Mammary epithelial cell (primary cell): ENCODE results near the gene INA.

ENCODE experiments used
- CTCF ChIP-seq, 2 donors: IDR thresholded peaks in 1 of 2; conservative IDR thresholded peaks in 1 of 2; 2 replicates each; pipeline ENCODE4 v1.5.1; 2011 to 2012; ENCODE audit warnings: inconsistent platforms in 2 of 2, low read length in 2 of 2, mild to moderate bottlenecking in 2 of 2, control low read depth in 1 of 2, low read depth in 1 of 2; ENCODE audit not compliant: insufficient read depth in 1 of 2; ENCODE audit errors: extremely low read depth in 1 of 2
- EZH2 ChIP-seq: IDR thresholded peaks from 2 replicates; pipeline ENCODE4 v1.6.1; 2012; ENCODE audit warnings: low read length, inconsistent platforms, borderline replicate concordance

GRCh38 chr10:103265717-103266329 is 11.1 kb upstream of the INA start:
- TF ChIP-seq CTCF (conservative IDR thresholded peaks at IDR 0.05 in 1 of 2, IDR thresholded peaks at IDR 0.05 in 1 of 2; ENCODE audit: extremely low read depth in 1 of 2, insufficient read depth in 1 of 2, low read depth in 1 of 2, low read length in 2 of 2) (no peak), EZH2 (no peak)
